Esophagus squamous epithelium (tissue), 5 donors: ENCODE data around the gene ARHGEF37. TPM values are rescaled to one million over a fixed set of nuclear protein-coding genes. Genes with fewer than 3 reads are reported as not detected.

Experiments
- DNase-seq: peaks from one replicate; lab custom pipeline; 2025; lab: John Stamatoyannopoulos, UW
- H3K27ac ChIP-seq, 4 donors: fragments of 200-600 bp; sonication (generic); one replicate each; pipeline ENCODE4 v1.5.1; 2016 to 2019; ENCODE audit warnings: mild to moderate bottlenecking in 1 of 4
- H3K27me3 ChIP-seq, 4 donors: fragments of 200-600 bp; sonication (generic); 1 replicate in 3 of 4; 2 replicates in 1 of 4; pipeline versions ENCODE4 v1.5.1 to v1.6.0; 2017 to 2021; ENCODE audit warnings: antibody characterized with exemption in 1 of 4
- H3K36me3 ChIP-seq, 3 donors: fragments of 200-600 bp; sonication (generic); one replicate each; pipeline ENCODE4 v1.5.1; 2016 to 2019
- H3K4me1 ChIP-seq, 3 donors: fragments of 200-600 bp; sonication (generic); one replicate each; pipeline ENCODE4 v1.5.1; 2017 to 2019
- H3K4me3 ChIP-seq, 4 donors: fragments of 200-600 bp; sonication (generic); 1 replicate in 3 of 4; 2 replicates in 1 of 4; pipeline ENCODE4 v1.5.1; 2016 to 2019; ENCODE audit warnings: mild to moderate bottlenecking in 2 of 4, moderate library complexity in 1 of 4
- H3K9me3 ChIP-seq, 3 donors: fragments of 200-600 bp; sonication (generic); one replicate each; pipeline ENCODE4 v1.5.1; 2016 to 2019
- POLR2A ChIP-seq, 4 donors: fragments of 450-650 bp; IDR thresholded peaks; one replicate each; pipeline ENCODE4 v1.6.1; 2017; ENCODE audit warnings: antibody characterized with exemption in 4 of 4, mild to moderate bottlenecking in 4 of 4, moderate library complexity in 3 of 4
- WGBS, 2 donors: methylation state at CpG; one replicate each; pipeline ENCODE4 v1.1.5; 2018; 5-methylcytosine and 5-hydroxymethylcytosine counted together
- intact Hi-C: fragments of 100-400 bp; cut with DNase I; formaldehyde crosslinking; loops from one replicate; pipeline ENCODE4 v1.15.0; 2022
- small RNA-seq, 4 donors: library from RNA; depleted of rRNA; stranded (forward); fragments of <200 nt; gene quantifications; one replicate each; pipeline ENCODE3, GENCODE V24; 2016
- total RNA-seq, 4 donors: library from RNA; depleted of rRNA; stranded (reverse); fragments of >200 nt; gene quantifications; one replicate each; pipeline ENCODE4 v1.1.0, GENCODE V29; 2016
- TF ChIP-seq, protein P1 (sequence below), 6 experiments: fragments of 450-650 bp in 4 of 6; fragments of 200-600 bp in 2 of 6; sonication (generic) in 2 of 6; IDR thresholded peaks; one replicate each; pipeline ENCODE4 v1.5.1; 2016 to 2019; ENCODE audit warnings: antibody characterized with exemption in 6 of 6, mild to moderate bottlenecking in 4 of 6, moderate library complexity in 4 of 6
- donor health status: DM: yes; HTN: yes; CAD: no.

ARHGEF37 gene
- total RNA-seq, 4 donors from 2014 or later, result 14.5 to 29.3 (median 18.0) TPM

DNA sequence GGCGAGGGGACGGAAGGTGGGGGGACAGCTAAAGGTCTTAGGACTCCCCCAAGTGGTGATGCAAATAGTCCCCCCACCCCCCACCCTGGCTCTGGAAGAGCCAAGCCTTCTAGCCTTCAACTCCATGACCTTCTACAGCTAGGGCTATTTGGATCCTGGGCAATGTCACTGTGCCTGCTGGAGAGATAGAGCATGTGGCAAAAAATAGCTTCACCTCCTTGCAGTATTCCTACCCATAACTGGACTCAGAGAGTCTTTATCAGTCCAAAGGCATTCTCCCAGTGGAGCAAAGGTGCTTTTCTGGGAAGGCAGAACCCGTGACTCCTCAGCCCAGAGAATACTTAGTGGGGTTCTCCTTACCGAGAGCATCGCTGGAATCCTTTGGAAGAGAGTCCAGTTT is 100.0 kb downstream of the ARHGEF37 start:
- H3K36me3 ChIP-seq, result no peaks in the 10 kb centered on the region
- H3K27me3 ChIP-seq, result no peaks in the 10 kb centered on the region
- H3K4me3 ChIP-seq, result no peak overlapping the region
- 93 to 95% methylated on average over 3 to 4 of the region's 5 CpGs for WGBS, 2 donors
- TF ChIP-seq, protein P1, sequence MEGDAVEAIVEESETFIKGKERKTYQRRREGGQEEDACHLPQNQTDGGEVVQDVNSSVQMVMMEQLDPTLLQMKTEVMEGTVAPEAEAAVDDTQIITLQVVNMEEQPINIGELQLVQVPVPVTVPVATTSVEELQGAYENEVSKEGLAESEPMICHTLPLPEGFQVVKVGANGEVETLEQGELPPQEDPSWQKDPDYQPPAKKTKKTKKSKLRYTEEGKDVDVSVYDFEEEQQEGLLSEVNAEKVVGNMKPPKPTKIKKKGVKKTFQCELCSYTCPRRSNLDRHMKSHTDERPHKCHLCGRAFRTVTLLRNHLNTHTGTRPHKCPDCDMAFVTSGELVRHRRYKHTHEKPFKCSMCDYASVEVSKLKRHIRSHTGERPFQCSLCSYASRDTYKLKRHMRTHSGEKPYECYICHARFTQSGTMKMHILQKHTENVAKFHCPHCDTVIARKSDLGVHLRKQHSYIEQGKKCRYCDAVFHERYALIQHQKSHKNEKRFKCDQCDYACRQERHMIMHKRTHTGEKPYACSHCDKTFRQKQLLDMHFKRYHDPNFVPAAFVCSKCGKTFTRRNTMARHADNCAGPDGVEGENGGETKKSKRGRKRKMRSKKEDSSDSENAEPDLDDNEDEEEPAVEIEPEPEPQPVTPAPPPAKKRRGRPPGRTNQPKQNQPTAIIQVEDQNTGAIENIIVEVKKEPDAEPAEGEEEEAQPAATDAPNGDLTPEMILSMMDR (IDR thresholded peaks at IDR 0.05), result no peak
- no peak for TF ChIP-seq POLR2A (IDR thresholded peaks at IDR 0.05)
- H3K4me1 ChIP-seq, result peaks cover 1 to 12% (median 4%) of the 10 kb centered on the region in 3 donors
- intact Hi-C loops, result no loop called here
- H3K27ac ChIP-seq, result no peak overlapping the region
- no peaks in the 10 kb centered on the region for H3K9me3 ChIP-seq
- DNase-seq, result no peak

DNA sequence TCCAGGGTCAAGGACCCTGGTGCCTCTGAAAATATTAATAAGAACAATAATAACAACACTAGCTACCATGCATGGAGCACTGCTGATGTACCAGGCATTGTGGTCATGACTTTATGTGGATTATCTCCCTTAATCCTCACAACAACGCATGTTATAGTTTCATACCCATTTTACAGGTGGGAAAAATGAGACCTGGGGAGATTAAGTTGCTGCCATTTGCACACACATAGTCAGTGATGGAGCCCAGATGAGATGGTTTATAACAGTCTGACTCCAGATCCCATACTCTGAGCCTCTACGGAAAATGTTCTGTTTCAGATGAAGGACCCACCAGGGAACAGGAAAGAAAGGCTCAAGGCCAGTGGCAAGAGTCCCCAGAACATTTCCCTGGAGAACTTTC is 100.6 kb downstream of the ARHGEF37 start:
- no peak for TF ChIP-seq POLR2A (IDR thresholded peaks at IDR 0.05)
- TF ChIP-seq, protein P1 (IDR thresholded peaks at IDR 0.05), result no peak
- WGBS, 2 donors, result 84 to 100% methylated on average over 2 of the region's 2 CpGs
- H3K36me3 ChIP-seq, result no peaks in the 10 kb centered on the region
- DNase-seq, result no peak
- no peaks in the 10 kb centered on the region for H3K27me3 ChIP-seq
- H3K9me3 ChIP-seq, result no peaks in the 10 kb centered on the region
- H3K27ac ChIP-seq, result no peak overlapping the region
- intact Hi-C loops, result no loop called here
- peaks cover 0 to 7% (median 0%) of the 10 kb centered on the region in 3 donors for H3K4me1 ChIP-seq
- H3K4me3 ChIP-seq, result no peak overlapping the region

DNA sequence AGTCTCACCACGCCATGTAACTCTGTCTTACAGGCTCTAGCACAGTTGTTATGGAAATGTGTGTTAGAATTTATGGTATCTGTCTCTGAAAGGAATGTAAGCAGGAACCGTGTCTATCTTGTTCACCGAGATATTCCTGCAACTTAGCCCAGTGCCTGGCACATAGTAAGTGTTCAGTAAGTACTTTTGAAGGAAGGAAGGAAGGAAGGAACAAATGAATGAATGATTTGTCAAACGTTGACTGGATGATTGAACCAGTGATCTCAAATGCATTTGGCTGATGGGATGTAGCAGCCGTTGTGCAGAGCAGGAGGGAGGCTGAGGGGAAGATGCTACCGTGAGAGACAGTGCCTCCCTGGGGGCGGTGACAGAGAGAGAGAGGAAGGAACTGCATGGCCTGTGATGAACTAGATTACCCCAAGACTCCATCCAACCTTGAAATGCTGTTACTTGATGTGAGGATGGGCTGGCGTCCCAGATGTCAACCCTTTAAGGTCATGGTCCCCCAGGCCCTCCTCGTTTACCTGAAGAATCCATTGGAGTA is 101.3 kb downstream of the ARHGEF37 start:
- Histone ChIP-seq H3K27me3 (no peaks in the 10 kb centered on the region), H3K36me3 (no peaks in the 10 kb centered on the region), H3K9me3 (no peaks in the 10 kb centered on the region), H3K4me3 (no peak overlapping the region), H3K4me1 (peaks cover 0 to 7% (median 0%) of the 10 kb centered on the region in 3 donors), H3K27ac (no peak overlapping the region)
- 59 to 69% methylated on average over 9 of the region's 9 CpGs for WGBS, 2 donors
- TF ChIP-seq, protein P1 (IDR thresholded peaks at IDR 0.05), result no peak
- no peak for TF ChIP-seq POLR2A (IDR thresholded peaks at IDR 0.05)
- intact Hi-C loops, result no loop called here
- no peak for DNase-seq

DNA sequence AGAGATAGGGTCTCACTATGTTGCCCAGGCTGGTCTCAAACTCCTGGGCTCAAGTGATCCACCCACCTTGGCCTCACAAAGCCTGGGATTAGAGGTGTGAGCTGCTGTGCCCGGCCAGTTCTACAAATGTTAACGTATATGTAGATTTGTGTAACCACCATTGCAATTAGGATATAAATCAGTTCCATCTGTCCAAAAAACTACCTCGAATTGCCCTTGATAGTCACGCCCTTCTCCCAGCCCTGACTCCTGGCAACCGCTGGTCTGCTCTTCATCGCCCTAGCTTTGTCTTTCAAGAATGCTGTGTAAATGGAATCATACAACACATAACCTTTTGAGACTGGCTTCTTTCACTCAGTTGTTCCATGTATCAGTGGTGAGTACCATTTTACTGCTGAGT is 102.7 kb downstream of the ARHGEF37 start:
- no peak for DNase-seq
- no peak for TF ChIP-seq POLR2A (IDR thresholded peaks at IDR 0.05)
- TF ChIP-seq, protein P1 (IDR thresholded peaks at IDR 0.05), result no peak
- intact Hi-C loops, result no loop called here
- Histone ChIP-seq H3K9me3 (no peaks in the 10 kb centered on the region), H3K4me1 (peaks cover 0 to 13% (median 0%) of the 10 kb centered on the region in 3 donors), H3K36me3 (no peaks in the 10 kb centered on the region), H3K4me3 (no peak overlapping the region), H3K27ac (no peak overlapping the region), H3K27me3 (no peaks in the 10 kb centered on the region)
- 84% methylated on average over 5 to 6 of the region's 6 CpGs for WGBS, 2 donors

DNA sequence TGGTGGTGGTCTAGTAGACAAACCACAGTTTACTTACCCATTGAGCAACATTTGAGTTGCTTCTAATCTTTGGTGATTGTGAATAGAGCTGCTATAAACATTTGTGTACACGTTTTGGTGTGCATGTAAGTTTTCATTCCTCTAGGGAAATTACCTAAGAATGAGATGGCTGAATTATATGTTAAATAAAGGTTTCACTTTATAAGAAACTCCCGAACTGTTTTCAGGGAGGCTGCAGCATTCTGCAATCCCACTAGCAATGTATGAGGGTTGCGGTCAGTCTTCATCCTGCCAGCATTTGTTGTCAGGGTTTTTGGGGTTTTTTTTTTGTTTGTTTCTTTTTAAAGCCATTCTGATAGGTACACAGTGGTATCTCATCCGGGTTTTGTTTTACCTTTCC is 103.1 kb downstream of the ARHGEF37 start:
- TF ChIP-seq, protein P1 (IDR thresholded peaks at IDR 0.05), result no peak
- TF ChIP-seq POLR2A (IDR thresholded peaks at IDR 0.05), result no peak
- H3K4me1 ChIP-seq, result peaks cover 0 to 13% (median 0%) of the 10 kb centered on the region in 3 donors
- intact Hi-C loops, result no loop called here
- H3K4me3 ChIP-seq, result no peak overlapping the region
- H3K36me3 ChIP-seq, result no peaks in the 10 kb centered on the region
- H3K9me3 ChIP-seq, result no peaks in the 10 kb centered on the region
- no peak overlapping the region for H3K27ac ChIP-seq
- no peaks in the 10 kb centered on the region for H3K27me3 ChIP-seq
- WGBS, 2 donors, result 61 to 67% methylated on average over 4 of the region's 4 CpGs
- DNase-seq, result no peak

Small RNA genes within 50 kb of the gene (small RNA-seq; reads per million reads assigned to genes)
- 0 reads per million in 4 donors for gene RNU6-588P

Other genes starting within 250 kb of the ARHGEF37 start
- gene GRPEL2, start 236.0 kb upstream of the ARHGEF37 start, total RNA-seq, result 10 to 100 TPM; 23.1 to 43.3 (median 27.1) TPM
- gene PCYOX1L, start 223.5 kb upstream of the ARHGEF37 start, total RNA-seq, result 1 to 10 TPM; 2.1 to 4.6 (median 3.1) TPM
- gene IL17B, start 202.2 kb upstream of the ARHGEF37 start, total RNA-seq, result 1 to 10 TPM in 3 of 4 donors, not detected in 1; 2.0 to 2.5 (median 2.1) TPM
- 100 to 1,000 TPM; 223 to 388 (median 301) TPM for gene CSNK1A1, start 30.1 kb upstream of the ARHGEF37 start, total RNA-seq
- gene PPARGC1B, start 148.8 kb downstream of the ARHGEF37 start, total RNA-seq, result 10 to 100 TPM in 2 of 4 donors, 1 to 10 TPM in 2; 8.9 to 15.4 (median 11.9) TPM